AG04450 (cell line): ENCODE results near the gene TULP1. TPM values are rescaled to one million over a fixed set of nuclear protein-coding genes. Genes with fewer than 3 reads are reported as not detected.

Experiments
- CTCF ChIA-PET: fragments of 300-600, 350-600 bp; formaldehyde crosslinking; extraction: SDS; loops from one replicate; lab custom pipeline; 2022; ENCODE audit warnings: antibody characterized with exemption, inconsistent platforms; lab: Charles Lee
- POLR2A ChIA-PET: fragments of 350-600 bp; formaldehyde crosslinking; extraction: SDS; loops from one replicate; lab custom pipeline; 2021; ENCODE audit warnings: antibody characterized with exemption, inconsistent platforms; lab: Yijun Ruan, JAX
- DNase-seq: peaks from one replicate; pipeline ENCODE4 v3.0.0-alpha.2; 2011; ENCODE audit warnings: low read depth, low spot score
- H3K27ac ChIP-seq: one replicate; pipeline ENCODE4 v1.5.1; 2012; ENCODE audit warnings: low read depth, low read length, control low read depth
- H3K27me3 ChIP-seq: one replicate; pipeline ENCODE4 v1.6.0; 2012; ENCODE audit warnings: low read length; ENCODE audit not compliant: control insufficient read depth, insufficient read depth
- H3K4me3 ChIP-seq: 2 replicates; pipeline ENCODE4 v1.5.1; 2011; ENCODE audit warnings: mild to moderate bottlenecking, low read depth, low read length, control low read depth
- H3K9me3 ChIP-seq: 2 replicates; pipeline ENCODE4 v1.5.1; 2012; ENCODE audit warnings: low read length; ENCODE audit not compliant: control insufficient read depth, insufficient read depth
- polyA plus RNA-seq: library from polyadenylated mRNA; depleted of rRNA; stranded (reverse); fragments of >200 nt; gene quantifications from 2 replicates; pipeline ENCODE4 v1.2.3, GENCODE V29; 2011
- TF ChIP-seq, protein P1 (sequence below): IDR thresholded peaks from 2 replicates; pipeline ENCODE4 v1.5.1; 2011; ENCODE audit warnings: low read depth, low read length, control low read depth, inconsistent platforms

The TULP1 gene
- polyA plus RNA-seq, 1 experiment, result not detected

DNA sequence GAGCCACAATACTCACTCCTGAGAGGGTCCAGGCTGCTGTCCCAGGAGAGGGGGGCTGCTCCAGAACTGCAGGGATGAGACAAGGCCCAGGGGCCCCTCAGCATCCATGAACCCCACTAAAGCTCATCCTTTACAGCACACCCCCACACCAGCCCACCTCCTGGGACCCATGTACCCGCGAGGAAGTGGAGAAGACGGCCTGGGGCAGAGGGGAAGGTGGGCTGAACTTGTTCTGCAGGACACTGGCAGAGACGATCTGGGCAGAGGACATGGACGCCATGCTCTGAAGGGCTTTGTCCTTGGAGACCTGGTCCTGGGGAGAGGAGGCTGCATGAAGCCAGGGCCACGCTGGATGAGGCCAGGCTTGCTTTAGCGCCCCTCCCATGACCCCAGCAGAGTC lies 34.4 kb downstream of the TULP1 start:
- no peak for DNase-seq
- POLR2A ChIA-PET, result interaction anchor here (1.0 kb wide), 1 partner anchor 11 kb away, joined by 3 read pairs; no protein-coding TSS in a partner anchor
- no peaks in the 10 kb centered on the region for H3K27me3 ChIP-seq
- TF ChIP-seq, protein P1, sequence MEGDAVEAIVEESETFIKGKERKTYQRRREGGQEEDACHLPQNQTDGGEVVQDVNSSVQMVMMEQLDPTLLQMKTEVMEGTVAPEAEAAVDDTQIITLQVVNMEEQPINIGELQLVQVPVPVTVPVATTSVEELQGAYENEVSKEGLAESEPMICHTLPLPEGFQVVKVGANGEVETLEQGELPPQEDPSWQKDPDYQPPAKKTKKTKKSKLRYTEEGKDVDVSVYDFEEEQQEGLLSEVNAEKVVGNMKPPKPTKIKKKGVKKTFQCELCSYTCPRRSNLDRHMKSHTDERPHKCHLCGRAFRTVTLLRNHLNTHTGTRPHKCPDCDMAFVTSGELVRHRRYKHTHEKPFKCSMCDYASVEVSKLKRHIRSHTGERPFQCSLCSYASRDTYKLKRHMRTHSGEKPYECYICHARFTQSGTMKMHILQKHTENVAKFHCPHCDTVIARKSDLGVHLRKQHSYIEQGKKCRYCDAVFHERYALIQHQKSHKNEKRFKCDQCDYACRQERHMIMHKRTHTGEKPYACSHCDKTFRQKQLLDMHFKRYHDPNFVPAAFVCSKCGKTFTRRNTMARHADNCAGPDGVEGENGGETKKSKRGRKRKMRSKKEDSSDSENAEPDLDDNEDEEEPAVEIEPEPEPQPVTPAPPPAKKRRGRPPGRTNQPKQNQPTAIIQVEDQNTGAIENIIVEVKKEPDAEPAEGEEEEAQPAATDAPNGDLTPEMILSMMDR, result no peak
- no peaks in the 10 kb centered on the region for H3K9me3 ChIP-seq
- CTCF ChIA-PET, result no interaction called here
- H3K27ac ChIP-seq, result no peak overlapping the region
- no peak overlapping the region for H3K4me3 ChIP-seq

DNA sequence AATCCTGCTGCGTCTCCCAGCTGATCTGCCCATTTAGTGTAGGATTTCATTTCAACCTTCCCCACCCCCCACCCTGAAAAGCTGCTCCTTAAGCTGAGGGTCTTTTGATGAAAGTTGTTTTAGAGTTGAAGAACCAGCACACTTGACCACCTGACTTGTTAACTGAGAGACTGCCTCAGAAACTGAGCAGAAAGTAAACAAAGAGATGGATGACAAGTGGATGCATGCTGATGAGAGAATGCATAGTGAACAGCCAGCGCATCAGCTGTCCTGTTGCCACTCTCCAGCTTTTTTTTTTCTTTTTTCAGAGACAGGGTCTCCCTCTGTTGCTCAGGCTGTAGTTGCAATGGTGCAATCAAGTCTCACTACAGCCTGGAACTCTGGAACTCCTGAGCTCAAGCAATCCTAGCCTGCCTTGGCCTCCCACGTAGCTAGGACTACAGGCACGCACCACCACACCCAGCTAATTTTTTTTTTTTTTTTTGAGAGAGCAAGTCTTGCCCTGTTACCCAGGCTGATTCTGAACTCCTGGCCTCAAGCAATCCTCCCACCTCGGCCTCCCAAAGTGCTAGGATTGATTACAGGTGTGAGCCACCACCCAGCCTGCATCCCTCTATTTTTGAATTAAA lies 35.0 kb downstream of the TULP1 start:
- no peak for DNase-seq
- no peaks in the 10 kb centered on the region for H3K27me3 ChIP-seq
- CTCF ChIA-PET, result interaction anchor here (0.7 kb wide), 2 partner anchors 8 to 10 kb away, joined by 3 to 4 read pairs; no protein-coding TSS in a partner anchor
- no peaks in the 10 kb centered on the region for H3K9me3 ChIP-seq
- POLR2A ChIA-PET, result interaction anchor here (1.0 kb wide), 1 partner anchor 11 kb away, joined by 3 read pairs; no protein-coding TSS in a partner anchor
- peak overlapping the region; percentile 11 for H3K27ac ChIP-seq
- TF ChIP-seq, protein P1, result no peak
- H3K4me3 ChIP-seq, result no peak overlapping the region

- Histone ChIP-seq H3K4me3 (no peak overlapping the region), H3K9me3 (no peaks in the 10 kb centered on the region), H3K27ac (peak overlapping the region; percentile 11), H3K27me3 (no peaks in the 10 kb centered on the region)
- no peak for DNase-seq
- ChIA-PET POLR2A (no interaction called here), CTCF (interaction anchor here (0.7 to 1.4 kb wide), 2 partner anchors 9 kb away, joined by 3 read pairs; partner anchors contain the start of gene RPL10A)
- TF ChIP-seq, protein P1, result no peak
These were observed 35.7 kb downstream of the TULP1 start for GRCh38 chr6:35477028-35477427.

DNA sequence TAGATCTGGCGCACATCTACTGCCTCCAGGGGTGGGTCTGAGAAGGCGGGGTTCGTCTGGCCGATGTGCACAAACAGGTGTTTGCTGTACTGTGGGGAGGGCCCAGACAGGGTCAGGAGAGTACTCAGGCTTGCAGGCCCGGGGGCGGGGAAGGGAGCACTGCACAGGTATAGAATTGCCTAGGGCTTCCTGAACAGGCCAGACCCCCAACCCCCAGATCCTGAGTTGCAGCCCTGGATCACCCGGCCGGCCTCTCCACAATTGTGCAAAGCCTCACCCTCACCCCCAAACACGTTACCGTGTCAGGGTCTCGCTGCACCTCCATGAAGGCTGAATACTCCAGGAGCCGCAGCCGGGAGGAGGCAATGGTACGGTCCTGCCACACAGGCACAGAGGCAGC lies 36.7 kb downstream of the TULP1 start:
- H3K4me3 ChIP-seq, result no peak overlapping the region
- CTCF ChIA-PET, result interaction anchor here (1.4 kb wide), 1 partner anchor 8 kb away, joined by 3 read pairs; the partner anchor contains the start of gene RPL10A

More for the DNA sequence above, 36.7 kb downstream of the TULP1 start:
- Histone ChIP-seq H3K27me3 (no peaks in the 10 kb centered on the region), H3K9me3 (no peaks in the 10 kb centered on the region), H3K27ac (no peak overlapping the region)
- DNase-seq, result no peak
- TF ChIP-seq, protein P1, result no peak
- POLR2A ChIA-PET, result interaction anchor here (0.9 kb wide), 1 partner anchor 21 kb away, joined by 3 read pairs; the partner anchor contains the start of gene TEAD3
